Liver (tissue), 9 donors: ENCODE data around the gene EBF3. TPM values are rescaled to one million over a fixed set of nuclear protein-coding genes. Genes with fewer than 3 reads are reported as not detected.

ENCODE experiments used
- DNase-seq: peaks from one replicate; pipeline ENCODE4 v3.0.0-alpha.2; 2017; ENCODE audit warnings: low spot score
- H3K27ac ChIP-seq, 2 donors: one replicate each; pipeline ENCODE4 v1.7.0; 2013; ENCODE audit warnings: inconsistent platforms in 2 of 2, low read length in 2 of 2, control low read depth in 1 of 2, low read depth in 1 of 2, mild to moderate bottlenecking in 1 of 2
- H3K27me3 ChIP-seq, 4 donors: one replicate each; pipeline versions ENCODE4 v1.6.1 to v1.7.0; 2013; ENCODE audit warnings: low read length in 3 of 4, inconsistent platforms in 1 of 4, mild to moderate bottlenecking in 1 of 4, moderate library complexity in 1 of 4; ENCODE audit not compliant: control insufficient read depth in 4 of 4, insufficient read depth in 4 of 4
- H3K36me3 ChIP-seq, 4 donors: one replicate each; pipeline versions ENCODE4 v1.6.1 to v1.7.0; 2013; ENCODE audit warnings: low read length in 3 of 4, mild to moderate bottlenecking in 3 of 4, low read depth in 1 of 4, moderate library complexity in 1 of 4; ENCODE audit not compliant: control insufficient read depth in 4 of 4, insufficient read depth in 3 of 4
- H3K4me1 ChIP-seq, 4 donors: one replicate each; pipeline versions ENCODE4 v1.6.1 to v1.7.0; 2013; ENCODE audit warnings: low read length in 3 of 4, mild to moderate bottlenecking in 3 of 4, moderate library complexity in 1 of 4; ENCODE audit not compliant: control insufficient read depth in 4 of 4, insufficient read depth in 4 of 4
- H3K4me3 ChIP-seq, 3 donors: one replicate each; pipeline versions ENCODE4 v1.6.1 to v1.7.0; 2013; ENCODE audit warnings: low read length in 3 of 3, control low read depth in 1 of 3, low read depth in 1 of 3, mild to moderate bottlenecking in 1 of 3
- H3K9ac ChIP-seq, 2 donors: one replicate each; pipeline ENCODE4 v1.7.0; 2013; ENCODE audit warnings: low read length in 2 of 2, mild to moderate bottlenecking in 2 of 2, moderate library complexity in 2 of 2, control low read depth in 1 of 2, low read depth in 1 of 2
- H3K9me3 ChIP-seq, 4 donors: one replicate each; pipeline versions ENCODE4 v1.6.1 to v1.7.0; 2013; ENCODE audit warnings: low read length in 3 of 4; ENCODE audit not compliant: control insufficient read depth in 4 of 4
- ATF3 ChIP-seq: IDR thresholded peaks from 2 replicates; pipeline ENCODE4 v1.6.1; 2016; ENCODE audit warnings: antibody characterized with exemption
- CTCF ChIP-seq: fragments of 150-350 bp; IDR thresholded peaks from 2 replicates; pipeline ENCODE4 v1.5.1; 2017; ENCODE audit warnings: improper control_type of control experiment, low read depth, low read length; ENCODE audit not compliant: missing input control
- EGR1 ChIP-seq, 2 donors: IDR thresholded peaks; 2 replicates each; pipeline ENCODE4 v1.6.1; 2016 to 2018; ENCODE audit warnings: antibody characterized with exemption in 2 of 2, low read depth in 2 of 2
- FOXA2 ChIP-seq: IDR thresholded peaks from 2 replicates; pipeline ENCODE4 v1.6.1; 2016; ENCODE audit warnings: antibody characterized with exemption
- GABPA ChIP-seq, 2 donors: IDR thresholded peaks in 1 of 2; conservative IDR thresholded peaks in 1 of 2; 2 replicates each; pipeline ENCODE4 v1.6.1; 2016; ENCODE audit warnings: antibody characterized with exemption in 2 of 2, mild to moderate bottlenecking in 1 of 2, moderate library complexity in 1 of 2
- HNF4A ChIP-seq, 2 donors: conservative IDR thresholded peaks; 2 replicates each; pipeline ENCODE4 v1.6.1; 2016; ENCODE audit warnings: antibody characterized with exemption in 2 of 2, mild to moderate bottlenecking in 2 of 2
- MAX ChIP-seq: IDR thresholded peaks from 2 replicates; pipeline ENCODE4 v1.6.1; 2016; ENCODE audit warnings: antibody characterized with exemption
- NR2F2 ChIP-seq: IDR thresholded peaks from 2 replicates; pipeline ENCODE4 v1.6.1; 2016; ENCODE audit warnings: antibody characterized with exemption
- RAD21 ChIP-seq, 2 donors: IDR thresholded peaks; 2 replicates each; pipeline ENCODE4 v1.6.1; 2016; ENCODE audit warnings: antibody characterized with exemption in 2 of 2, mild to moderate bottlenecking in 2 of 2
- REST ChIP-seq: IDR thresholded peaks from 2 replicates; pipeline ENCODE4 v1.6.1; 2016; ENCODE audit warnings: antibody characterized with exemption, mild to moderate bottlenecking
- RXRA ChIP-seq, 2 donors: IDR thresholded peaks; 2 replicates each; pipeline ENCODE4 v1.6.1; 2017 to 2018; ENCODE audit warnings: antibody characterized with exemption in 2 of 2, mild to moderate bottlenecking in 1 of 2
- SP1 ChIP-seq: IDR thresholded peaks from 2 replicates; pipeline ENCODE4 v1.6.1; 2018; ENCODE audit warnings: antibody characterized with exemption, mild to moderate bottlenecking
- TAF1 ChIP-seq: conservative IDR thresholded peaks from 2 replicates; pipeline ENCODE4 v1.6.1; 2016; ENCODE audit warnings: antibody characterized with exemption, mild to moderate bottlenecking
- YY1 ChIP-seq: IDR thresholded peaks from 2 replicates; pipeline ENCODE4 v1.6.1; 2016; ENCODE audit warnings: antibody characterized with exemption, mild to moderate bottlenecking
- ZBTB33 ChIP-seq: IDR thresholded peaks from 2 replicates; pipeline ENCODE4 v1.6.1; 2016; ENCODE audit warnings: antibody characterized with exemption
- WGBS: extraction: QIAGEN DNeasy Blood & Tissue Kit; methylation state at CpG from one replicate; pipeline ENCODE4 v1.1.7; 2013; 5-methylcytosine and 5-hydroxymethylcytosine counted together
- polyA plus RNA-seq, 2 donors: library from polyadenylated mRNA; stranded (reverse) in 1 of 2; unstranded in 1 of 2; fragments of 200-250 nt in 1 of 2; fragments of >200 nt in 1 of 2; fragmentation: Nextera tagmentation in 1 of 2; extraction: Ambion mirVana in 1 of 2; gene quantifications; one replicate each; pipeline versions ENCODE4 v1.2.1 to v1.2.3, GENCODE V29; 2013 to 2015
- total RNA-seq, 2 donors: library from RNA; depleted of rRNA; stranded (reverse); fragments of >200 nt; gene quantifications; one replicate each; pipeline ENCODE4 v1.2.3, GENCODE V29; 2014
- donor health status: healthy.
- donor health status: healthy.
- donor health status: healthy.
- donor health status: healthy.
- donor health status: healthy.

EBF3 gene
- total and polyA plus RNA-seq, 4 donors: 0.02 to 0.08 TPM; not detected in 2

GRCh38 chr10:129932182-129932581, 31.9 kb downstream of the EBF3 start:
- no peaks in the 10 kb centered on the region for H3K9me3 ChIP-seq
- H3K27me3 ChIP-seq: no peaks in the 10 kb centered on the region
- 93% methylated on average over 6 of the region's 6 CpGs for WGBS
- no peak for TF ChIP-seq GABPA (IDR thresholded peaks at IDR 0.05 in 1 of 2, conservative IDR thresholded peaks at IDR 0.05 in 1 of 2)
- TF ChIP-seq TAF1: no peak
- no peak for TF ChIP-seq MAX
- no peak for TF ChIP-seq REST
- no peak for TF ChIP-seq NR2F2
- no peak for TF ChIP-seq FOXA2
- no peak for TF ChIP-seq RXRA (IDR thresholded peaks at IDR 0.05)
- TF ChIP-seq CTCF: no peak
- TF ChIP-seq YY1: no peak
- TF ChIP-seq EGR1 (IDR thresholded peaks at IDR 0.05; ENCODE audit: low read depth in 2 of 2): no peak
- no peak for TF ChIP-seq ZBTB33
- no peak for TF ChIP-seq SP1
- no peak for TF ChIP-seq RAD21 (IDR thresholded peaks at IDR 0.05)
- TF ChIP-seq ATF3: no peak
- no peak for TF ChIP-seq HNF4A (conservative IDR thresholded peaks at IDR 0.05)
- no peak overlapping the region for H3K27ac ChIP-seq
- H3K36me3 ChIP-seq: no peaks in the 10 kb centered on the region
- no peak for DNase-seq
- H3K9ac ChIP-seq: no peak overlapping the region
- H3K4me1 ChIP-seq: no peaks in the 10 kb centered on the region
- no peak overlapping the region for H3K4me3 ChIP-seq
